Measurements from ENCODE around the gene TREML4. TPM values are rescaled to one million over a fixed set of nuclear protein-coding genes. Genes with fewer than 3 reads are reported as not detected.

TREML4 gene
- total and polyA plus RNA-seq, 2 of the 4 experiments (the other 2 are of a cell fraction): not detected

GRCh38 chr6:41257369-41258195 lies 29.4 kb downstream of the TREML4 start:
- H3K27ac ChIP-seq (ENCODE audit: insufficient read depth, low read length): no peak overlapping the region
- dilution Hi-C loops (cut with HindIII; ENCODE audit: low sequenced_read_pairs, unreplicated experiment): no loop called here
- TF ChIP-seq USF2 (IDR thresholded peaks at IDR 0.05; ENCODE audit: low read depth, low read length): no peak
- TF ChIP-seq MAZ (IDR thresholded peaks at IDR 0.05; ENCODE audit: borderline replicate concordance, low read depth, low read length): no peak
- no peak overlapping the region for H4K8ac ChIP-seq (ENCODE audit: low read depth in 2 of 2, low read length in 2 of 2)
- H4K91ac ChIP-seq (ENCODE audit: insufficient read depth, low read depth, low read length): no peak overlapping the region
- no peaks in the 10 kb centered on the region for H3K36me3 ChIP-seq (ENCODE audit: control insufficient read depth, insufficient read depth, low read length)
- no peak overlapping the region for H2AK9ac ChIP-seq (replicated peaks; ENCODE audit: low read depth, low read length, poor library complexity)
- H3K79me1 ChIP-seq (ENCODE audit: low read depth in 1 of 2, low read length in 2 of 2): no peaks in the 10 kb centered on the region
- no peaks in the 10 kb centered on the region for H3K4me1 ChIP-seq (ENCODE audit: control insufficient read depth, insufficient read depth, low read length)
- DNase-seq (peak; percentile 44), ATAC-seq (ENCODE audit: low read depth) (no peak)
- H2BK120ac ChIP-seq (ENCODE audit: low read depth, low read length): no peak overlapping the region
- ChIA-PET POLR2A (ENCODE audit: unreplicated experiment) (no interaction called here), CTCF (no interaction called here)
- H2BK15ac ChIP-seq (ENCODE audit: low read depth, low read length): no peak overlapping the region
- BruUV-seq (replicated peaks): no TSS peak
- H3K14ac ChIP-seq (replicated peaks; ENCODE audit: low read depth, low read length): no peak overlapping the region
- H3K9me3 ChIP-seq (ENCODE audit: control insufficient read depth, insufficient read depth, low read length): no peaks in the 10 kb centered on the region
- H3K9me1 ChIP-seq (ENCODE audit: insufficient read depth, low read length): no peaks in the 10 kb centered on the region
- H3K9ac ChIP-seq (ENCODE audit: low read depth, low read length): no peak overlapping the region
- in situ Hi-C loops (cut with MboI; ENCODE audit: low sequenced_read_pairs): no loop called here
- no peak overlapping the region for H3K4me2 ChIP-seq (ENCODE audit: low read depth, low read length)
- no peak overlapping the region for H3K18ac ChIP-seq (ENCODE audit: low read depth, low read length)
- H3K27me3 ChIP-seq (ENCODE audit: control insufficient read depth, insufficient read depth, low read length): no peaks in the 10 kb centered on the region
- no peak overlapping the region for H2AFZ ChIP-seq (replicated peaks; ENCODE audit: low read length, poor library complexity)
- no peak overlapping the region for H2BK20ac ChIP-seq (ENCODE audit: low read depth, low read length)
- no peak overlapping the region for H2AK5ac ChIP-seq (ENCODE audit: low read depth, low read length)
- intact Hi-C loops (cut with micrococcal nuclease): no loop called here
- H3K4ac ChIP-seq (ENCODE audit: low read depth, low read length): no peak overlapping the region
- H3K4me3 ChIP-seq (ENCODE audit: insufficient read depth, low read depth, low read length): no peak overlapping the region
- H3K23ac ChIP-seq (ENCODE audit: low read depth, low read length): no peak overlapping the region
- no peak overlapping the region for H3K56ac ChIP-seq (ENCODE audit: extremely low read depth, insufficient read depth, low read length)
- H2BK5ac ChIP-seq (ENCODE audit: low read depth, low read length, poor library complexity, severe bottlenecking): no peak overlapping the region
- no peak overlapping the region for H4K5ac ChIP-seq (ENCODE audit: low read depth, low read length)
- WGBS, 2 experiments (ENCODE audit: extremely low coverage in 2 of 2, insufficient read length in 1 of 2): no CpG with 5 or more reads among the region's 2 CpGs
- no peaks in the 10 kb centered on the region for H4K20me1 ChIP-seq (ENCODE audit: insufficient read depth, low read length)
